Panc1 (cell line): ENCODE results near the gene DLGAP4. TPM values are rescaled to one million over a fixed set of nuclear protein-coding genes. Genes with fewer than 3 reads are reported as not detected.

Source experiments
- ATAC-seq: fragments of 200-7000 bp; cut with Tn5 transposase; 2 replicates; pipeline ENCODE4 v1.9.1; 2020; ENCODE audit warnings: mild to moderate bottlenecking, moderate library complexity
- BruUV-seq: library from RNA; stranded (reverse); fragments of 400-500 nt; replicated peaks from 2 replicates; lab custom pipeline; 2021; lab: Mats Ljungman, UMichigan
- CTCF ChIA-PET: fragments of 300-600 bp; sonication (Branson Sonifier 250); formaldehyde crosslinking; loops from one replicate; lab custom pipeline; 2022; ENCODE audit warnings: antibody characterized with exemption; lab: Charles Lee
- POLR2A ChIA-PET: fragments of 300-600 bp; sonication (Branson Sonifier 250); formaldehyde crosslinking; loops from one replicate; lab custom pipeline; 2022; ENCODE audit warnings: antibody characterized with exemption; lab: Charles Lee
- DNase-seq: peaks from one replicate; pipeline ENCODE4 v3.0.0-alpha.2; 2010; ENCODE audit warnings: low read depth, low spot score
- H3K27ac ChIP-seq: 2 replicates; pipeline ENCODE4 v1.5.1; 2011; ENCODE audit warnings: mild to moderate bottlenecking, low read length, inconsistent platforms
- H3K27me3 ChIP-seq: fragments of 200-500 bp; sonication (Bioruptor generic); 2 replicates; pipeline ENCODE4 v1.6.0; 2014; ENCODE audit warnings: low read length, inconsistent platforms; ENCODE audit not compliant: control insufficient read depth, insufficient read depth
- H3K36me3 ChIP-seq: fragments of 200-500 bp; sonication (Bioruptor generic); 2 replicates; pipeline ENCODE4 v1.5.1; 2014; ENCODE audit warnings: inconsistent platforms, mild to moderate bottlenecking, low read length, moderate library complexity; ENCODE audit not compliant: control insufficient read depth, insufficient read depth
- H3K4me1 ChIP-seq: 2 replicates; pipeline ENCODE4 v1.5.1; 2011; ENCODE audit warnings: inconsistent platforms, mild to moderate bottlenecking, low read length, moderate library complexity; ENCODE audit not compliant: control insufficient read depth, insufficient read depth
- H3K4me3 ChIP-seq, 2 experiments: 2 replicates each; pipeline ENCODE4 v1.5.1; 2011 to 2012; ENCODE audit warnings: low read depth in 2 of 2, low read length in 2 of 2, mild to moderate bottlenecking in 2 of 2, inconsistent platforms in 1 of 2, moderate library complexity in 1 of 2
- H3K9me3 ChIP-seq: fragments of 200-500 bp; sonication (Bioruptor generic); 2 replicates; pipeline ENCODE4 v1.5.1; 2014; ENCODE audit warnings: low read depth, mild to moderate bottlenecking, inconsistent platforms, low read length, moderate library complexity; ENCODE audit not compliant: control insufficient read depth, insufficient read depth
- POLR2AphosphoS5 ChIP-seq: IDR thresholded peaks from 2 replicates; pipeline ENCODE4 v1.6.1; 2012; ENCODE audit warnings: mild to moderate bottlenecking, low read depth, low read length, moderate library complexity
- REST ChIP-seq, 2 experiments: IDR thresholded peaks; 2 replicates each; pipeline ENCODE4 v1.6.1; 2011 to 2012; ENCODE audit warnings: low read depth in 2 of 2, control low read depth in 1 of 2, low read length in 1 of 2, mild to moderate bottlenecking in 1 of 2, moderate library complexity in 1 of 2; ENCODE audit not compliant: insufficient read depth in 1 of 2
- SIN3A ChIP-seq: IDR thresholded peaks from 2 replicates; pipeline ENCODE4 v1.6.1; 2012; ENCODE audit warnings: low read depth, mild to moderate bottlenecking, low read length, moderate library complexity, borderline replicate concordance; ENCODE audit not compliant: insufficient read depth
- TCF7L2 ChIP-seq: IDR thresholded peaks from 2 replicates; pipeline ENCODE4 v1.6.1; 2011; ENCODE audit warnings: mild to moderate bottlenecking, low read depth, low read length, inconsistent platforms
- in situ Hi-C: cut with HindIII; loops from 2 replicates; pipeline ENCODE4 v1.10.0; 2016; ENCODE audit warnings: low sequenced_read_pairs, low pct_unique_long_range_greater_than_20kb
- intact Hi-C: fragments of 100-400 bp; cut with micrococcal nuclease; formaldehyde crosslinking; loops from one replicate; pipeline ENCODE4 v1.10.0; 2022; ENCODE audit not compliant: unreplicated experiment
- total RNA-seq: library from RNA; stranded (reverse); gene quantifications from one replicate; pipeline ENCODE4 v1.2.1, GENCODE V29; 2021; ENCODE audit not compliant: unreplicated experiment
- TF ChIP-seq, protein P1 (sequence below): fragments of 450-650 bp; IDR thresholded peaks from 2 replicates; pipeline ENCODE4 v1.5.1; 2017; ENCODE audit warnings: mild to moderate bottlenecking

Gene DLGAP4
- total RNA-seq, 1 experiment from 2014 or later = 52.5 TPM

GRCh38 chr20:36360429-36360828 is 54.3 kb downstream of the DLGAP4 start:
- DNase-seq (no peak), ATAC-seq (no peak)
- no peaks in the 10 kb centered on the region for H3K27me3 ChIP-seq
- BruUV-seq = no TSS peak
- ChIA-PET POLR2A (no interaction called here), CTCF (no interaction called here)
- H3K36me3 ChIP-seq = no peaks in the 10 kb centered on the region
- no peak overlapping the region for H3K4me3 ChIP-seq
- no peaks in the 10 kb centered on the region for H3K4me1 ChIP-seq
- intact Hi-C loops (no loop called here), in situ Hi-C loops (no loop called here)
- H3K27ac ChIP-seq = no peak overlapping the region
- H3K9me3 ChIP-seq = no peaks in the 10 kb centered on the region
- TF ChIP-seq POLR2AphosphoS5 = no peak
- TF ChIP-seq REST (IDR thresholded peaks at IDR 0.05; ENCODE audit: insufficient read depth in 1 of 2, low read depth in 2 of 2, low read length in 1 of 2) = no peak
- TF ChIP-seq, protein P1, sequence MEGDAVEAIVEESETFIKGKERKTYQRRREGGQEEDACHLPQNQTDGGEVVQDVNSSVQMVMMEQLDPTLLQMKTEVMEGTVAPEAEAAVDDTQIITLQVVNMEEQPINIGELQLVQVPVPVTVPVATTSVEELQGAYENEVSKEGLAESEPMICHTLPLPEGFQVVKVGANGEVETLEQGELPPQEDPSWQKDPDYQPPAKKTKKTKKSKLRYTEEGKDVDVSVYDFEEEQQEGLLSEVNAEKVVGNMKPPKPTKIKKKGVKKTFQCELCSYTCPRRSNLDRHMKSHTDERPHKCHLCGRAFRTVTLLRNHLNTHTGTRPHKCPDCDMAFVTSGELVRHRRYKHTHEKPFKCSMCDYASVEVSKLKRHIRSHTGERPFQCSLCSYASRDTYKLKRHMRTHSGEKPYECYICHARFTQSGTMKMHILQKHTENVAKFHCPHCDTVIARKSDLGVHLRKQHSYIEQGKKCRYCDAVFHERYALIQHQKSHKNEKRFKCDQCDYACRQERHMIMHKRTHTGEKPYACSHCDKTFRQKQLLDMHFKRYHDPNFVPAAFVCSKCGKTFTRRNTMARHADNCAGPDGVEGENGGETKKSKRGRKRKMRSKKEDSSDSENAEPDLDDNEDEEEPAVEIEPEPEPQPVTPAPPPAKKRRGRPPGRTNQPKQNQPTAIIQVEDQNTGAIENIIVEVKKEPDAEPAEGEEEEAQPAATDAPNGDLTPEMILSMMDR = no peak
- no peak for TF ChIP-seq TCF7L2
- no peak for TF ChIP-seq SIN3A

DNA sequence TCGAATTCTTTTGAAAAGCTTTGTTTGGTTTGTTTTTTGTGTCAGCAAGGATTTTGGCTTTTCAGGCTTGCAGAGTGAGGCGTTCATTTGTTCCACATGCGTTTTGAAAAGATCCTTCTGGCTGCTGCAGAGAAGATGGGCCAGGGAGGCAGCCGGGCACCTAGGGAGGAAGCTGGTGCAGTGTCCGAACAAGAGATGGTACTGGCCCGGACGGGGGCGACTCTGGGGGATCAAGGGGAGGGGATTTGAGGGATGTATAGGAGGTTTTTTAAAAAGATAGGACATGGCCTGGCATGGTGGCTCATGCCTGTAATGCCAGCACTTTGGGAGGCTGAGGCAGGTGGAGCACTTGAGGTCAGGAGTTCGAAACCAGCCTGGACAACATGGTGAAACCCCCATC is 55.3 kb downstream of the DLGAP4 start:
- no peaks in the 10 kb centered on the region for H3K4me1 ChIP-seq
- in situ Hi-C loops (no loop called here), intact Hi-C loops (no loop called here)
- ChIA-PET CTCF (no interaction called here), POLR2A (no interaction called here)
- H3K36me3 ChIP-seq = no peaks in the 10 kb centered on the region
- H3K4me3 ChIP-seq = no peak overlapping the region
- no TSS peak for BruUV-seq
- no peak for DNase-seq
- H3K27ac ChIP-seq = no peak overlapping the region
- ATAC-seq = no peak
- no peaks in the 10 kb centered on the region for H3K27me3 ChIP-seq
- TF ChIP-seq POLR2AphosphoS5 (no peak), TCF7L2 (no peak), REST (IDR thresholded peaks at IDR 0.05; ENCODE audit: insufficient read depth in 1 of 2, low read depth in 2 of 2, low read length in 1 of 2) (no peak), SIN3A (no peak)
- H3K9me3 ChIP-seq = no peaks in the 10 kb centered on the region
